ENCODE measurements around the gene RPS6KA1.
"Not testable (repeated sequence)": the region's sequence is repeated elsewhere in the genome, so short reads cannot be mapped to it uniquely, and the experiment has no call there.

RPS6KA1 gene

GRCh38 chr1:26529655-26530409 lies at the start of gene RPS6KA1:
RPS6KA1 (plus strand) TSS chr1:26529761; CDS start chr1:26529921, 160 bp downstream.
- no peak for TF ChIP-seq ZNF274 (IDR thresholded peaks at IDR 0.05; ENCODE audit: low read depth, low read length)
- H3K4me3 ChIP-seq (ENCODE audit: low read length): peak within 1 kb of the TSS; percentile 68; the same call in 1 of the 2 replicates

- H3K4me3 ChIP-seq (ENCODE audit: low read length): no peak overlapping the region
- no peak for TF ChIP-seq ZNF274 (IDR thresholded peaks at IDR 0.05; ENCODE audit: low read depth, low read length)
Measured at GRCh38 chr1:26482921-26483320, 46.6 kb upstream of the RPS6KA1 start.

DNA sequence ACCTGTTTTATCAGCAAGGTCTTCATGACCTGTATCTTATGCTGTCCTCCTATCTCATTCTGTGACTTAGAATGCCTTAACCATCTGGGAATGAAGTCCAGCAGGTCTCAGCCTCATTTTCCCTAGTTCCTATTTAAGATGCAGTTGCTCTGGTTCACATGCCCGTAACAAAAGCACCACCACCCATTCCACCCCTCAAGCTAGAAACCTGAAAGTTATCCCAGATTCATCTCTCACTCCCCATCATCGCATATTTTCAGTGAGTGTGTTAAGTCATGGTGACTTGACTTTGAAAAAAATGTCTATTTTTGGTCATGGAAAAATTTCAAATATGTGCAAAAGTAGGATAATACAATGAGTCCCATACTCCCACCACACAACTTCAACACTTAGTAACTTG lies 45.6 kb upstream of the RPS6KA1 start:
- no peak overlapping the region for H3K4me3 ChIP-seq (ENCODE audit: low read length)
- no peak for TF ChIP-seq ZNF274 (IDR thresholded peaks at IDR 0.05; ENCODE audit: low read depth, low read length)

DNA sequence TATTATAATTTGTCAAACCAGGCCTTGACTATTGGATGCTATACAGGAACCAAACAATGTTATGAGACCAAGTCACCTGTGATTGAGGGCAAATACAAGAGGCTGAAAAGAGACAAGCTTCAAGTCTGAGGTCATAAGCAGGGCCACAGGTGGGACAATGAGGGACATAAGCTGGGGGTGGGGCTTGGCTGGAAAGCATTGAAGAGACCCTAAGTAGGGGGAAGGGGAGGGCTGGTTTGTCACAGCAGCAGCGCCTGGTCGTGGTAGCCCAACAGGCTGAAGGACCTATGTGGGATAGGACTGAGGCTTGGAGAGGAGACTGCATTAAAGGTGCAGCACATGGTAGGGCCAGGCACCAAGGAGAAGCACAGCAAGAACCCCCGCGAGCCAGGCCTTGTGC lies 39.4 kb upstream of the RPS6KA1 start:
- no peak for TF ChIP-seq ZNF274 (IDR thresholded peaks at IDR 0.05; ENCODE audit: low read depth, low read length)
- H3K4me3 ChIP-seq (ENCODE audit: low read length): no peak overlapping the region

DNA sequence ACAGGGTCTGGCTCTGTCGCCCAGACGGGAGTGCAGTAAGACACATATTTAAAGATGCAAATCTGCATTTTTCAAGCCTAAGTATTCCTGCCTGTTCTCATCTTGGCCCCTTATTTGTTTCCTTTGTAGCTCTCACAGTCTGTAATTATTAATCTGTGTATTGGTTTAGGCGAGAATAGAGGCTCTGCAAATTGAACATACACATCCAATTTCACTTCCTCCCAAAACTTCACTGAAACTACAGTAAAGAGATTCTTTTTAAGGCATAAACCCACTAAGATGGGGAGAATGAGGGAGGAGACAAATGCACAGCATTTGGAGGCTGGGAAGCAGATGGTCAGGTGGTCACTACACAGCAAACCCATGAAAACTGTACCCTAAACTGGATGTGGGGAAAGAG lies 36.3 kb upstream of the RPS6KA1 start:
- TF ChIP-seq ZNF274 (IDR thresholded peaks at IDR 0.05; ENCODE audit: low read depth, low read length): no peak
- peak overlapping the region; percentile 31; the same call in 1 of the 2 replicates for H3K4me3 ChIP-seq (ENCODE audit: low read length)

DNA sequence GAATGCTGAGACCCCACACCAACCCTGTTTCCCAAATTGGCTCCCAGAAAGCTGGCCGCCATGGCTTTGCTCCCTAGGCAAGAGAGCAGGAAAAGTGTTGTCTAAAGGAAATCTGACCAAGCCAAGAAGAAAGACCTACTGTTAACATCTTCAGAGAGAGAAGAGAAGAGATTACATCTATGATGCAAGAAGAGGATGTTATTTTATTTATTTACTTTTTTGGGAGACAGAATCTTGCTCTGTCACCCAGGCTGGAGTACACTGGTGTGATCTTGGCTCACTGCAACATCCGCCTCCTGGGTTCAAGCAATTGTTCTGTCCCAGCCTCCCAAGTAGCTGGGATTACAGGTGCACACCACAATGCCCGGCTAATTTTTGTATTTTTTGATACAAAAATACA lies 35.6 kb upstream of the RPS6KA1 start:
- H3K4me3 ChIP-seq (ENCODE audit: low read length): no peak overlapping the region
- no peak for TF ChIP-seq ZNF274 (IDR thresholded peaks at IDR 0.05; ENCODE audit: low read depth, low read length)

GRCh38 chr1:26496861-26497260 lies 32.7 kb upstream of the RPS6KA1 start:
- TF ChIP-seq ZNF274 (IDR thresholded peaks at IDR 0.05; ENCODE audit: low read depth, low read length): no peak
- no peak overlapping the region for H3K4me3 ChIP-seq (ENCODE audit: low read length)

- H3K4me3 ChIP-seq (ENCODE audit: low read length): no peak overlapping the region
- TF ChIP-seq ZNF274 (IDR thresholded peaks at IDR 0.05; ENCODE audit: low read depth, low read length): no peak
Measured at GRCh38 chr1:26498894-26499293, 30.7 kb upstream of the RPS6KA1 start.

GRCh38 chr1:26500488-26501175 lies 28.9 kb upstream of the RPS6KA1 start:
- peak overlapping the region; percentile 73 for H3K4me3 ChIP-seq (ENCODE audit: low read length)
- TF ChIP-seq ZNF274 (IDR thresholded peaks at IDR 0.05; ENCODE audit: low read depth, low read length): no peak

GRCh38 chr1:26510711-26511110 lies 18.9 kb upstream of the RPS6KA1 start:
- not testable (repeated sequence) for H3K4me3 ChIP-seq (ENCODE audit: low read length)

- H3K4me3 ChIP-seq (ENCODE audit: low read length): not testable (repeated sequence)
Measured at GRCh38 chr1:26515836-26516235, 13.7 kb upstream of the RPS6KA1 start.

GRCh38 chr1:26516987-26517765 lies 12.4 kb upstream of the RPS6KA1 start:
- no peak overlapping the region for H3K4me3 ChIP-seq (ENCODE audit: low read length)
- TF ChIP-seq ZNF274 (IDR thresholded peaks at IDR 0.05; ENCODE audit: low read depth, low read length): no peak

DNA sequence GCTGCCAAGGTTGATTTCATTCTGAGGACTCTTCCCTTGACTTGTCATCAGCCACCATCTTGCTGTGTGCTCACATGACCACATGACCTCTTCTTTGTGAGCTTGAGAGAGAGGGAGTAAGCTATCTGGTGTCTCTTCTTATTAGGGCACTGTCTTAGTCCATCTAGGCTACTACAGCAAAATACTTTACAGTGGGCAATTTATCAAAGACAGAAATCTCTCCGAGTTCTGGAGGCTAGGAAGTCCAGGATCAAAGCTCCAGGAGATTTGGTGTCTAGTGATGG lies 11.9 kb upstream of the RPS6KA1 start:
- no peak overlapping the region for H3K4me3 ChIP-seq (ENCODE audit: low read length)
- no peak for TF ChIP-seq ZNF274 (IDR thresholded peaks at IDR 0.05; ENCODE audit: low read depth, low read length)

- H3K4me3 ChIP-seq (ENCODE audit: low read length): no peak overlapping the region
- no peak for TF ChIP-seq ZNF274 (IDR thresholded peaks at IDR 0.05; ENCODE audit: low read depth, low read length)
Measured at GRCh38 chr1:26518355-26518754, 11.2 kb upstream of the RPS6KA1 start.

GRCh38 chr1:26520339-26520738 lies 9.2 kb upstream of the RPS6KA1 start:
- H3K4me3 ChIP-seq (ENCODE audit: low read length): no peak overlapping the region
- no peak for TF ChIP-seq ZNF274 (IDR thresholded peaks at IDR 0.05; ENCODE audit: low read depth, low read length)

All from GM08714 (cell line).